GM18870 (cell line): ENCODE measurements around the gene CLEC7A.

Source experiments
- ATAC-seq: cut with Tn5 transposase; IDR thresholded peaks from one replicate; pipeline ENCODE4 v1.9.1; 2021; ENCODE audit warnings: moderate library complexity; ENCODE audit not compliant: unreplicated experiment

CLEC7A gene

GRCh38 chr12:10097521-10097920 lies 32.5 kb downstream of the CLEC7A start:
- no peak for ATAC-seq

DNA sequence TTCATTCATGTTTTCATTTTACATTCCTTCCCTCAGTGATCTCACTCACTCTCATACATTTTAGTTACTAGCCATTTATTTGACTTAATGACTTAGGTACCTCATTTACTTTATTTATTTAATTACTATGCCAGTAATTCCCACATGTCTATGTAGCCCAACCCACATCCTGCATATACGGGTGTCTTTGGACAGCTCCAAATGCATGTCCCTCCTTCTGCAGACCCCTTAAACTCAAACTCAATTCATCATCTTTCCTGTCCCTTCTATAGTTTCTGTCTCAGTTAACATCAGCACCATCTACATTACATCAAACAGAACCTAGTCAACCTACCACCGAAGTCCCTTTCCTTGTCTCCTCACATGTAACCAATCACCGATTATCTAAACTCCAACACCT lies 34.0 kb downstream of the CLEC7A start:
- ATAC-seq: no peak

DNA sequence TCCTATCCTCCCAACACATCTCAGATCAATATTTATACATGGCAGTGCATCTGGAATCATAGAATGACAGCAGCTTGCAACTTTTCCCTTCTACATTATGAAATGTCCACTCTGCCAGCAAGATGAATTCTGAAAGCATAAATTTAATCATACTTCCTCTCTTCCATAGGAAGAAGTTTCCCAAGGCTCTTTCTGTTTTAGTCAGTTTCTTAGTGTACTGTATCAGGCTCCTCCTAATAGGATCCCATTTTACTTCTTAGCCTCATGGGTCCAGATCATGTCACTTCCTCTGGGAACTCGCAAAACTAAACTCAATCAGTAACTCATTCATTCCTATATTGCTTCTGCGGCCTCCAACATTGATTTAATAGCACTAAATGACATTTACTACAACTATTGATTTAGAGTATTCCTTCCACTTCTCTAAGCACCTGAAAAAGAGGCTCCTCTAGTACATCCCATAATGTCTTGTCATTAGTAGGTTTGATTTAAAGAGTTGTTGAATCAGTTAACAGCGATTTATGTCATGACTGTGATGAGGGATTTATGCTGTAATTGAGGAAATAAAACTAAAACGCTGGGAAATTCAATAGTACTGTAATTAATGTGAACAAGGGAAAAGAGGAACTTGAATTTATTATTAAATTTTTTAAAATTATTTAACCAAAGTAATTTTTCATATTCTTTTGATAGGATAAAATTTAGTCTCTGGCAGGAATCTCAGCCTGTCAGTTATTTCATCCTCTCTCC lies 35.2 kb downstream of the CLEC7A start:
- no peak for ATAC-seq

- ATAC-seq: no peak
These were observed 40.8 kb downstream of the CLEC7A start for GRCh38 chr12:10088955-10089900.

GRCh38 chr12:10088031-10088430 lies 42.0 kb downstream of the CLEC7A start:
- no peak for ATAC-seq

- no peak for ATAC-seq
These were observed 43.6 kb downstream of the CLEC7A start for GRCh38 chr12:10086387-10086786.

GRCh38 chr12:10084733-10085132 lies 45.3 kb downstream of the CLEC7A start:
- ATAC-seq: no peak

DNA sequence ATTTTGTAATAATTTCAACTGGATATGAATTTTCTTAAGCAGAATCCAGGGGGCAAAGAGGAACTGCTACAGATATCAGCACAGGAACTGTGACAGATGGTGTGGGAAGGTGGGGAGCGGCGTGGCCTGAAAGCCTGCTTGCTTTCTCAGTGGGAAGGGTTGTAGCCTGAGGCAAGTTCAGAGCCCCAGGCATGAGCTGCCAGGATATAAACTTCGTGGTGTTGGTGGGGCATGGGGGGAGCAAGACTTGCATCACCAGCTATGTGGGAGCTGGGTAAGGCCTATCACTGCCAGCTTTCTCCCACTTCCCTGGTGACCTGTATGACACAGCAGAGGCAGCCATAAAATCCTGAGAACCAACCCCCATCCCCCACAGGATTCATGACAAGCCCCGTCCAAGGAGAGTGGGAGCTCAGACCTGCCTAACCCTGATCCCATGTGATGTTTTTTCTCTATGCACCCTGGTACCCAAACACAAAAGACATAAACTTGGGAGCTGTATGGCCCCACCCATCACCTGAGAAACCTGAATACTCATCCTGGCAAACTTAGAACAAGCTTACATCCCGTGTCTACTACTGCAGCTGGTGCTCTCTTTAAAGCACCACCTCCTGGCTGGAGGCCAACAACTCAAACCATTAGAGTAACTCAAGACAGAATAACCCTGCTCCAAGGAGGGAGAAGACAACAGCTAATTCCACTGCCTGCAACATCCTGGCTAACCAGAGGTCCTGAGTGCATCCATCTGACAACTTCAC lies 47.7 kb downstream of the CLEC7A start:
- ATAC-seq: no peak

- ATAC-seq: no peak
These were observed 54.5 kb downstream of the CLEC7A start for GRCh38 chr12:10075451-10075850.

DNA sequence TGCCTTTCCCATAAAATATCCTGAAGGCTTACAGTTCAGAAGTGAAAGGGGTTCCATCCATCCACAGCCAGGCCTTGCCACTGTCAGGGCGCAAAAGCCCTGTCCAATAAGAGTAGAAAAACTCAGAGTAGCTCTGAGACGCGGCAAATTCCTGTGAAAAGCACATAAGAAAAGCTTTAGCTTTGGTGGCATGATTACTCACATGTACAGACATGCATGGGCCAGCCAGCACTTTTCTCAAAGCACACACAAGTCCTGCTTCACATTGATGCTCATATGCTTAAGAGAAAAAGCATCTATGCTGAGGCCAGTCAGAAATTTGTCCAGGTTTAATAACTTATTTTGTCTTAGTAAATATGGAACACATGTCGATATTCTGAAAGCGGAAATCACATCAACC lies 56.7 kb downstream of the CLEC7A start:
- no peak for ATAC-seq

DNA sequence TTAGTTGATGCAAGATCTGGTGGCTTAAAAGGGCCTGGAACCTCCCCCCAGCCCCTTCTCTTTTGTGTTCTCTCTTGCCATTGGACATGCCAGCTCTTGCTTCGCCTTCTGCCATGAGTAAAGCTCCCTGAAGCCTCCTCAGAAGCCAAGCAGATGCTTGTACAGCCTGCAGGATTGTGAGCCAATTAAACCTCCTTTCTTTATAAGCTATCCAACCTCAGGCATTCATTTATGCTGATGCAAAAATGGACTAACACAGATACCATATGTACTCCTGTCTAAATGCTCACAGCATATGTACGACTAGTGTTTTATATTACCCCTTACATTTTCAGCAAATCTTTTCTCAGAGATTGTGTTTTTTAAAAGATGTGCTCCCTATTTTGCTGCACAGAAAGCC lies 57.9 kb downstream of the CLEC7A start:
- ATAC-seq: no peak

GRCh38 chr12:10070380-10070779 lies 59.6 kb downstream of the CLEC7A start:
- ATAC-seq: no peak

- ATAC-seq: no peak
These were observed 60.0 kb downstream of the CLEC7A start for GRCh38 chr12:10069976-10070375.

- ATAC-seq: no peak
These were observed 60.9 kb downstream of the CLEC7A start for GRCh38 chr12:10069099-10069498.

- ATAC-seq: no peak
These were observed 61.4 kb downstream of the CLEC7A start for GRCh38 chr12:10068644-10069043.

GRCh38 chr12:10067942-10068341 lies 62.1 kb downstream of the CLEC7A start:
- no peak for ATAC-seq

- ATAC-seq: no peak
These were observed 62.7 kb downstream of the CLEC7A start for GRCh38 chr12:10067264-10067663.
